ENCODE data around the gene NRXN3. TPM values are rescaled to one million over a fixed set of nuclear protein-coding genes. Genes with fewer than 3 reads are reported as not detected.

NRXN3 gene
- total and polyA plus RNA-seq, 11 donors = 0.19 to 2.2 (median 1.1) TPM

- DNase-seq (no peak), ATAC-seq (no peak)
- Histone ChIP-seq H3K4me1 (no peaks in the 10 kb centered on the region), H3K36me3 (no peaks in the 10 kb centered on the region), H3K27ac (no peak overlapping the region), H3K4me3 (no peak overlapping the region), H3K27me3 (no peaks in the 10 kb centered on the region), H3K9me3 (no peaks in the 10 kb centered on the region)
- WGBS, 4 donors = 63 to 83% (median 73%) methylated on average over 1 of the region's 1 CpG
- no peak for TF ChIP-seq POLR2A (IDR thresholded peaks at IDR 0.05)
- no peak for TF ChIP-seq CTCF (IDR thresholded peaks at IDR 0.05)
- intact Hi-C loops (cut with DNase I) = no loop called here
Measured at GRCh38 chr14:79896009-79896408, 1725.8 kb downstream of the NRXN3 start.

GRCh38 chr14:79899610-79900009 is 1729.4 kb downstream of the NRXN3 start:
- no peak overlapping the region for H3K27ac ChIP-seq
- no peak for TF ChIP-seq POLR2A (IDR thresholded peaks at IDR 0.05)
- TF ChIP-seq CTCF (IDR thresholded peaks at IDR 0.05) = no peak
- H3K4me1 ChIP-seq = no peaks in the 10 kb centered on the region
- intact Hi-C loops (cut with DNase I) = no loop called here
- no peaks in the 10 kb centered on the region for H3K36me3 ChIP-seq
- H3K4me3 ChIP-seq = no peak overlapping the region
- ATAC-seq = no peak
- WGBS, 4 donors = 77 to 92% (median 82%) methylated on average over 3 of the region's 3 CpGs
- H3K9me3 ChIP-seq = no peaks in the 10 kb centered on the region
- no peak for DNase-seq
- no peaks in the 10 kb centered on the region for H3K27me3 ChIP-seq

- TF ChIP-seq POLR2A (IDR thresholded peaks at IDR 0.05) = no peak
- no peak for TF ChIP-seq CTCF (IDR thresholded peaks at IDR 0.05)
- Histone ChIP-seq H3K27me3 (no peaks in the 10 kb centered on the region), H3K36me3 (no peaks in the 10 kb centered on the region), H3K4me3 (no peak overlapping the region), H3K9me3 (peaks cover 0 to 7% (median 0%) of the 10 kb centered on the region in 12 donors), H3K4me1 (no peaks in the 10 kb centered on the region), H3K27ac (no peak overlapping the region)
- DNase-seq (no peak), ATAC-seq (no peak)
- WGBS, 4 donors = 90 to 96% (median 92%) methylated on average over 1 of the region's 1 CpG
- intact Hi-C loops (cut with DNase I) = no loop called here
Measured at GRCh38 chr14:79904497-79904896, 1734.3 kb downstream of the NRXN3 start.

GRCh38 chr14:79906994-79907393 is 1736.8 kb downstream of the NRXN3 start:
- Histone ChIP-seq H3K36me3 (no peaks in the 10 kb centered on the region), H3K4me3 (no peak overlapping the region), H3K27me3 (no peaks in the 10 kb centered on the region), H3K9me3 (peaks cover 0 to 7% (median 0%) of the 10 kb centered on the region in 12 donors), H3K4me1 (no peaks in the 10 kb centered on the region), H3K27ac (no peak overlapping the region)
- WGBS, 4 donors = 57 to 65% (median 62%) methylated on average over 1 of the region's 1 CpG
- intact Hi-C loops (cut with DNase I) = no loop called here
- TF ChIP-seq POLR2A (IDR thresholded peaks at IDR 0.05) (no peak), CTCF (IDR thresholded peaks at IDR 0.05) (no peak)
- ATAC-seq (no peak), DNase-seq (no peak)

Measured in heart left ventricle (tissue), 16 donors.